Neural cell (in vitro differentiated cells): ENCODE results near the gene SHOX.

Experiments used
- CTCF ChIP-seq: fragments of 450-650 bp; IDR thresholded peaks from 2 replicates; pipeline ENCODE4 v1.5.1; 2014; ENCODE audit warnings: antibody characterized with exemption, mild to moderate bottlenecking, moderate library complexity; ENCODE audit not compliant: poor library complexity, severe bottlenecking
- EP300 ChIP-seq: fragments of 450-650 bp; conservative IDR thresholded peaks from 2 replicates; pipeline ENCODE4 v1.6.1; 2014; ENCODE audit warnings: antibody characterized with exemption, mild to moderate bottlenecking, moderate library complexity; ENCODE audit not compliant: poor library complexity, severe bottlenecking
- EZH2 ChIP-seq: fragments of 200-600, 300-800 bp; shearing (Covaris generic), sonication (generic); IDR thresholded peaks from 2 replicates; pipeline ENCODE4 v1.6.1; 2014; ENCODE audit warnings: antibody characterized with exemption, low read length, borderline replicate concordance, mild to moderate bottlenecking; ENCODE audit not compliant: insufficient read depth, poor library complexity, severe bottlenecking
- MXI1 ChIP-seq: fragments of 450-650 bp; conservative IDR thresholded peaks from 2 replicates; pipeline ENCODE4 v1.6.1; 2014; ENCODE audit warnings: antibody characterized with exemption, mild to moderate bottlenecking; ENCODE audit not compliant: poor library complexity, severe bottlenecking
- POLR2AphosphoS5 ChIP-seq: IDR thresholded peaks from 2 replicates; pipeline ENCODE4 v1.6.1; 2012
- RAD21 ChIP-seq: fragments of 450-650 bp; conservative IDR thresholded peaks from 2 replicates; pipeline ENCODE4 v1.6.1; 2014; ENCODE audit warnings: antibody characterized with exemption, mild to moderate bottlenecking, moderate library complexity
- TAF1 ChIP-seq: IDR thresholded peaks from 2 replicates; pipeline ENCODE4 v1.6.1; 2012; ENCODE audit warnings: low read depth

DNA sequence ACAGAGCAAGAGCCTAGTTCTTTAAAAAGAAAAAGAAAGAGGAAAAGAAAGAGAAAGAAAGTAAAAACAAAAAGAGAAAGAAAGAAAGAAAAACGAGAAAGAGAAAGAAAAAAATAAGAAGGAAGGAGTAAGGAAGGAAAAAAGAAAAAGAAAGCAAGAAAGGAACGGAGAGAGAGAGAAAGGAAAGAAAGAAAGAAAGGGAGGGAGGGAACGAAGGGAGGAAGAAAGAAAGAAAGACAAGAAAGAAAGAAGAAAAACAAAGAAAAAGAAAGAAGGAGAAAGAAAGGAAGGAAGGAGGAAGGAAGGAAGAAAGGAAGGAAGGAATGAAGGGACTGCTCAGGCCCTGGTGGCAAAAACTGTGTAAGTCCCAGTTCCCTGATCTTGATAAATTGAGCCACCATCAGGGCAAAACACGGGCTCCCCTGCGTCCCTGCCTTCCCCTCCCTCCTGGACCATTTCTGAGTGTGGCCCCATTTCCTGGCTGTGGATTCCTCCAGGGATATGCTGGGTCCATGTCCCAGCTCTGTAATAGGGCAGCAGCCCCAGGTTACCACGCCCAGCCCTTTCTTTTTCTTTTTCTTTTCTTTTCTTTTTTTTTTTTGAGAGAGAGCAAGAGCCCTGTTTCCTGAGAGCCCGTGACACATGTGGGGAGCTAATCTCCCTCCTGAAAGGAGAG is 44.8 kb downstream of the SHOX start:
- TF ChIP-seq CTCF (no peak), POLR2AphosphoS5 (no peak), MXI1 (no peak), EP300 (no peak), EZH2 (no peak), RAD21 (no peak), TAF1 (no peak)
